ENCODE data around the gene ANKS4B. TPM values are rescaled to one million over a fixed set of nuclear protein-coding genes. Genes with fewer than 3 reads are reported as not detected.

Gene ANKS4B
- total RNA-seq, 1 experiment from 2014 or later: 3.5 TPM

GRCh38 chr16:21253470-21253869 lies 20.0 kb downstream of the ANKS4B start:
- no peak for DNase-seq
- intact Hi-C loops (cut with micrococcal nuclease; ENCODE audit: unreplicated experiment): no loop called here
- H3K36me3 Mint-ChIP-seq (ENCODE audit: insufficient read depth, unreplicated experiment): no peaks in the 10 kb centered on the region
- H3K4me1 Mint-ChIP-seq (ENCODE audit: low read depth, unreplicated experiment): no peaks in the 10 kb centered on the region
- TF ChIP-seq CTCF (IDR thresholded peaks at IDR 0.05; ENCODE audit: insufficient read depth in 1 of 2, low read depth in 1 of 2, low read length in 1 of 2, severe bottlenecking in 1 of 2, unreplicated experiment in 1 of 2): no peak
- H3K36me3 ChIP-seq (ENCODE audit: control insufficient read depth, insufficient read depth, low read length): no peaks in the 10 kb centered on the region
- H3K4me1 ChIP-seq: no peaks in the 10 kb centered on the region
- H3K4me3 ChIP-seq (ENCODE audit: low read depth, low read length): no peak overlapping the region
- ChIA-PET CTCF (no interaction called here), POLR2A (no interaction called here)
- H3K27ac Mint-ChIP-seq (ENCODE audit: unreplicated experiment): no peak overlapping the region
- no peaks in the 10 kb centered on the region for H3K9me3 ChIP-seq
- no peaks in the 10 kb centered on the region for H3K27me3 ChIP-seq (replicated peaks; ENCODE audit: control insufficient read depth, insufficient read depth, low read length)
- H3K27me3 Mint-ChIP-seq (ENCODE audit: insufficient read depth, unreplicated experiment): peaks cover 3% of the 10 kb centered on the region
- no peaks in the 10 kb centered on the region for H3K9me3 Mint-ChIP-seq (ENCODE audit: unreplicated experiment)
- no TSS peak for BruUV-seq (replicated peaks)
- H3K4me3 Mint-ChIP-seq (ENCODE audit: unreplicated experiment): no peak overlapping the region

- POLR2A ChIA-PET: no interaction called here
These were observed 23.1 kb downstream of the ANKS4B start for GRCh38 chr16:21256636-21257035.

DNA sequence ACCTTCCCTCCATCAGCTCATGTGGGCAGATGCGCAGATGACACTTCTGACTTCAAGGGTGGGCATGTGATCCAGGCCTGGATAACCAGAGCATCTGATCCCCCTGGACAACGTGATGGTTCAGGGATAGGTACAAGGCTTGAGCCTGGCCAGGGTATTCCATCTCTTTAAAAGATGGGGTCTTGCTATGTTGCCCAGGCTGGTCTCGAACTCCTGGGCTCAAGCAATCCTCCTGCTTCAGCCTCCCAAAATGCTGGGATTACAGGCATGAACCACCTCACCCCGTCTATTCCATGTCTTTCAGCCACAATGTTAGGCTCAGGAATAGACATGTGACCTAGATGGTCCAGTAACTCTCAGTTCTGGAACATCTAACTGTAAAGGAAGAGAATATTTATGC lies 23.8 kb downstream of the ANKS4B start:
- Mint-ChIP-seq H3K27ac (ENCODE audit: unreplicated experiment) (no peak overlapping the region), H3K4me1 (ENCODE audit: low read depth, unreplicated experiment) (peaks cover 9% of the 10 kb centered on the region), H3K36me3 (ENCODE audit: insufficient read depth, unreplicated experiment) (peaks cover 8% of the 10 kb centered on the region), H3K9me3 (ENCODE audit: unreplicated experiment) (no peaks in the 10 kb centered on the region), H3K27me3 (ENCODE audit: insufficient read depth, unreplicated experiment) (peaks cover 3% of the 10 kb centered on the region), H3K4me3 (ENCODE audit: unreplicated experiment) (no peak overlapping the region)
- H3K27me3 ChIP-seq (replicated peaks; ENCODE audit: control insufficient read depth, insufficient read depth, low read length): no peaks in the 10 kb centered on the region
- TF ChIP-seq CTCF (IDR thresholded peaks at IDR 0.05; ENCODE audit: insufficient read depth in 1 of 2, low read depth in 1 of 2, low read length in 1 of 2, severe bottlenecking in 1 of 2, unreplicated experiment in 1 of 2): no peak
- H3K36me3 ChIP-seq (ENCODE audit: control insufficient read depth, insufficient read depth, low read length): no peaks in the 10 kb centered on the region
- DNase-seq: no peak
- BruUV-seq (replicated peaks): no TSS peak
- no peak overlapping the region for H3K4me3 ChIP-seq (ENCODE audit: low read depth, low read length)
- no peaks in the 10 kb centered on the region for H3K9me3 ChIP-seq
- ChIA-PET POLR2A (no interaction called here), CTCF (no interaction called here)
- intact Hi-C loops (cut with micrococcal nuclease; ENCODE audit: unreplicated experiment): no loop called here
- peaks cover 23% of the 10 kb centered on the region for H3K4me1 ChIP-seq

More at GRCh38 chr16:21256636-21257035, 23.1 kb downstream of the ANKS4B start:
- BruUV-seq (replicated peaks): no TSS peak
- CTCF ChIA-PET: interaction anchor here (1.5 kb wide), 1 partner anchor 7 kb away, joined by 4 read pairs; no protein-coding TSS in a partner anchor
- H3K4me3 ChIP-seq (ENCODE audit: low read depth, low read length): no peak overlapping the region
- Mint-ChIP-seq H3K4me1 (ENCODE audit: low read depth, unreplicated experiment) (peaks cover 9% of the 10 kb centered on the region), H3K9me3 (ENCODE audit: unreplicated experiment) (no peaks in the 10 kb centered on the region), H3K27ac (ENCODE audit: unreplicated experiment) (no peak overlapping the region), H3K36me3 (ENCODE audit: insufficient read depth, unreplicated experiment) (peaks cover 8% of the 10 kb centered on the region), H3K27me3 (ENCODE audit: insufficient read depth, unreplicated experiment) (peaks cover 3% of the 10 kb centered on the region), H3K4me3 (ENCODE audit: unreplicated experiment) (no peak overlapping the region)
- peaks cover 19% of the 10 kb centered on the region for H3K4me1 ChIP-seq
- no peaks in the 10 kb centered on the region for H3K36me3 ChIP-seq (ENCODE audit: control insufficient read depth, insufficient read depth, low read length)
- H3K27me3 ChIP-seq (replicated peaks; ENCODE audit: control insufficient read depth, insufficient read depth, low read length): no peaks in the 10 kb centered on the region
- intact Hi-C loops (cut with micrococcal nuclease; ENCODE audit: unreplicated experiment): no loop called here
- H3K9me3 ChIP-seq: no peaks in the 10 kb centered on the region
- TF ChIP-seq CTCF (IDR thresholded peaks at IDR 0.05; ENCODE audit: insufficient read depth in 1 of 2, low read depth in 1 of 2, low read length in 1 of 2, severe bottlenecking in 1 of 2, unreplicated experiment in 1 of 2): no peak
- DNase-seq: no peak

Measured in Caco-2 (cell line).